ENCODE measurements around the gene MAPK11.

Gene MAPK11

GRCh38 chr22:50316114-50317065 is 46.2 kb upstream of the MAPK11 start:
- POLR2A ChIA-PET = interaction anchor here (1.0 to 1.1 kb wide), 2 partner anchors 9 to 10 kb away, joined by 3 to 4 read pairs; partner anchors contain the start of genes DENND6B and PLXNB2
- no peak for DNase-seq (ENCODE audit: extremely low spot score)
- CTCF ChIA-PET = no interaction called here
- TF ChIP-seq SUZ12 (IDR thresholded peaks at IDR 0.05) (no peak), BHLHE40 (IDR thresholded peaks at IDR 0.05; ENCODE audit: borderline replicate concordance) (no peak), ZNF384 (IDR thresholded peaks at IDR 0.05) (no peak), LEF1 (IDR thresholded peaks at IDR 0.05; ENCODE audit: borderline replicate concordance) (no peak), SP1 (IDR thresholded peaks at IDR 0.05) (no peak), CTBP1 (IDR thresholded peaks at IDR 0.05; ENCODE audit: borderline replicate concordance) (no peak), L3MBTL2 (conservative IDR thresholded peaks at IDR 0.05) (no peak), FOXK2 (IDR thresholded peaks at IDR 0.05) (no peak)

DNA sequence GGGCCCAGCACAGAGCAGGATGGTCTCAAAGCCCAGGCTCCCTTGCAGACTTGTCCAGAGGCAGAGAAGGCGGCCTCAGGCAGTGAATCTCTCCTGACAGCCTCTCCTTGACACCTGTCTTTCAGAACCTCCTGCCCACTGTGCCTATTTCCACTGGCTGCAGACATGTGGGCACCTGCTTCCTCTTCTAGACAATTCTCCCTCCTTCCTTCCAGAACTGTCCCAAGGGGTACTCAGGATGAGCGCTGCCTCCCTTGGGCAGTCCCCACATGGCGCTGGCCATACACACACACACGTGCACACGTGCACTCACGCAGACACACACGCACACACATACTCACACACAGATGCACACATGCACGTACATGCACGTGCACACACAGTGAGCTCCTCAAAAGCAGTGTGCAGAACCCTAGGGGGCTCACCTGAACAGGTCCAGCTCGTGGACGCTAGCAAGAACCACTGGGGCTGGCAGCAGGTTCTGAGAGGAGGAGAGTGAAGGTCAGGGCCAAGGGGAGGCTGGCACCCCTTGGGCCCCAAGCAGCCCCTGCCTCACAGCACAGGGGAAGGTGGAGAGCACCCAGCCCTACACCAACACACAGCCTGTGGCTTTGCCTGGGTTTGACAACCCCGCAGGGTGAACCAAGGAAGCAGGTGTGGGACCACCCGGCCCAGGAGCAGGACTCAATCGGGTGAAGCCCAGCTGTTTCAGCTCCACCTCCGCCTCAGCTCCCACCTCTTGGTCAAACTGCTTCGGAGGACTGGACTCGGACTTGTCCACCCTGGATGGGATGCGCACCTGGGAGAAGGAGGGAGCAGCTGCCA is 45.3 kb upstream of the MAPK11 start:
- POLR2A ChIA-PET = interaction anchor here (0.9 to 1.2 kb wide), 2 partner anchors 9 to 77 kb away, joined by 3 to 5 read pairs; no protein-coding TSS in a partner anchor
- DNase-seq (ENCODE audit: extremely low spot score) = no peak
- TF ChIP-seq, protein P1, sequence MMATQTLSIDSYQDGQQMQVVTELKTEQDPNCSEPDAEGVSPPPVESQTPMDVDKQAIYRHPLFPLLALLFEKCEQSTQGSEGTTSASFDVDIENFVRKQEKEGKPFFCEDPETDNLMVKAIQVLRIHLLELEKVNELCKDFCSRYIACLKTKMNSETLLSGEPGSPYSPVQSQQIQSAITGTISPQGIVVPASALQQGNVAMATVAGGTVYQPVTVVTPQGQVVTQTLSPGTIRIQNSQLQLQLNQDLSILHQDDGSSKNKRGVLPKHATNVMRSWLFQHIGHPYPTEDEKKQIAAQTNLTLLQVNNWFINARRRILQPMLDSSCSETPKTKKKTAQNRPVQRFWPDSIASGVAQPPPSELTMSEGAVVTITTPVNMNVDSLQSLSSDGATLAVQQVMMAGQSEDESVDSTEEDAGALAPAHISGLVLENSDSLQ (IDR thresholded peaks at IDR 0.05) = no peak
- CTCF ChIA-PET = no interaction called here

DNA sequence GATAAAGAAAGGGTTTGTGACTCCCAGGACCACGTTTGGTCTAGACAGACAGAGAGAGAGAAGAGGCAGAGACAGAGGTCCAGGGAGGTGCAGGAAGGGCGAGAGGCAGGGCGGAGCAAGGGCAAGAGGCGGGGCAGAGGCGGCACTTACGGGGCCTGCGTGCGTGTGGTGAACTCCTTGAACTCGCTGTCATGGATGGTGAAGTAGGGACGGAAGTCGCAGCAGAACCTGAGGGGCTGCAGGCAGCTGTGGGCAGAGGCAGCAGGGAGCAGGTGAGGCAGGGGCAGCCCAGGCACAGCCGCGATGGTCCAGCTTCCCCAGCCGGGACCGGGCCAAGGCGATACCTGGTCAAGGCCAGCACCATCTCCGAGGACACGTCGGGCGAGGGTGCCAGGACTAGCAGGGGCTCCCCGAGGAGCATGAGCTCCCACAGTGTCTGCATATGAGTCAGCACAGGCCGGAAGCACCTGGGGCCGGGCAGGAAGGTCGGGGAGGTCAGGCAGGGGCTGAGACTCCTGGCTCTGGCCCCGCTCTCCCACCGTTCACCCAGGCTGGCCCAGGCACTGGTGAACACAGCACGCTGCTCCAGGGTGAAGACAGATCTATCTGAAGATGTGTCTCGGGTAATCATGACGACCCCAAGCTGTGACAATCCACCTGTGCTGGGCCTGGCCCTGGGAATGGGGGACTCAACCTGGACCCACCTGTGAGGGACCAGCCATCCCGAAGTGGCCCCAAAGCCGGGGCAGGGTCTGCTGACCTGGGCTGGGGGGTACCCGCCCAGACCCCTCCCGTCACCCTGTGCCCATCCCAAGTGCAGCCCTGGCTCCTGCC is 44.5 kb upstream of the MAPK11 start:
- POLR2A ChIA-PET = interaction anchor here (0.9 to 1.2 kb wide), 3 partner anchors 10 to 77 kb away, joined by 3 to 5 read pairs (median 3); no protein-coding TSS in a partner anchor
- DNase-seq (ENCODE audit: extremely low spot score) = no peak
- CTCF ChIA-PET = no interaction called here
- TF ChIP-seq SP1 (IDR thresholded peaks at IDR 0.05) (no peak), SUZ12 (IDR thresholded peaks at IDR 0.05) (no peak)

- TF ChIP-seq TARDBP (IDR thresholded peaks at IDR 0.05) (no peak), ZNF384 (IDR thresholded peaks at IDR 0.05) (no peak), SP1 (IDR thresholded peaks at IDR 0.05) (no peak), FOXK2 (IDR thresholded peaks at IDR 0.05) (no peak), FOXA1 (IDR thresholded peaks at IDR 0.05) (no peak)
- TF ChIP-seq, protein P1 (IDR thresholded peaks at IDR 0.05) = no peak
- POLR2A ChIA-PET = interaction anchor here (1.1 to 1.2 kb wide), 2 partner anchors 11 to 12 kb away, joined by 3 to 5 read pairs; no protein-coding TSS in a partner anchor
- CTCF ChIA-PET = no interaction called here
- no peak for DNase-seq (ENCODE audit: extremely low spot score)
These were observed 43.9 kb upstream of the MAPK11 start for GRCh38 chr22:50314081-50314454.

- no peak for DNase-seq (ENCODE audit: extremely low spot score)
- ChIA-PET POLR2A (interaction anchor here (1.1 kb wide), 1 partner anchor 11 kb away, joined by 3 read pairs; no protein-coding TSS in a partner anchor), CTCF (no interaction called here)
- TF ChIP-seq BHLHE40 (IDR thresholded peaks at IDR 0.05; ENCODE audit: borderline replicate concordance) (no peak), FOXM1 (IDR thresholded peaks at IDR 0.05; ENCODE audit: borderline replicate concordance) (no peak), HDGF (IDR thresholded peaks at IDR 0.05; ENCODE audit: borderline replicate concordance) (no peak), ELF4 (IDR thresholded peaks at IDR 0.05) (no peak), TARDBP (IDR thresholded peaks at IDR 0.05) (no peak)
These were observed 43.4 kb upstream of the MAPK11 start for GRCh38 chr22:50313600-50313999.

DNA sequence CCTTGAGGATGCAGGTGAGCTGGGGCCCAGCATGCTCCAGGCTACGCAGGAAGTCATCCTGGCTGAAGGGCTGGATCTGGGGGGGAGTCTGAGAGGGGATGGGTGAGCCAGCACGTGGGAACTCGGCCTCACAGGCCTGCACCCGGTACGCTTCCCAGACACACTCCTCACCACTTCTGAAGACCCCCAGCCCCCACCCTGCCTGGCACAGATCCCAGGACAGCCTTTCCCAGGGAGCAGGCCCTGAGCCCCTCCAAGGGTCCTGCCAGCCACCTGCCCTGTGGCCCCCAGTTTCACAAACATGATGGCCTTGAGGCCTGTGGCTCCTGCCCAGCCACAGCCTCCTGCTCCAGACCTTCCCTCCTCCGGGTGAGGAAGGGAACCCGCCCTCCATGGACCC is 42.8 kb upstream of the MAPK11 start:
- TF ChIP-seq FOXM1 (IDR thresholded peaks at IDR 0.05; ENCODE audit: borderline replicate concordance) = no peak
- TF ChIP-seq FOXK2 (IDR thresholded peaks at IDR 0.05) = no peak
- no peak for TF ChIP-seq ELF4 (IDR thresholded peaks at IDR 0.05)
- TF ChIP-seq ZNF384 (IDR thresholded peaks at IDR 0.05) = no peak
- no peak for TF ChIP-seq HDGF (IDR thresholded peaks at IDR 0.05; ENCODE audit: borderline replicate concordance)
- TF ChIP-seq LEF1 (IDR thresholded peaks at IDR 0.05; ENCODE audit: borderline replicate concordance) = no peak
- TF ChIP-seq NFRKB (IDR thresholded peaks at IDR 0.05) = no peak
- no peak for TF ChIP-seq TARDBP (IDR thresholded peaks at IDR 0.05)
- TF ChIP-seq, protein P1 (IDR thresholded peaks at IDR 0.05) = no peak
- no peak for TF ChIP-seq BHLHE40 (IDR thresholded peaks at IDR 0.05; ENCODE audit: borderline replicate concordance)
- no peak for TF ChIP-seq SP1 (IDR thresholded peaks at IDR 0.05)
- no peak for TF ChIP-seq FOXA1 (IDR thresholded peaks at IDR 0.05)
- TF ChIP-seq CTBP1 (IDR thresholded peaks at IDR 0.05; ENCODE audit: borderline replicate concordance) = no peak
- no peak for DNase-seq (ENCODE audit: extremely low spot score)
- POLR2A ChIA-PET = no interaction called here
- CTCF ChIA-PET = no interaction called here

Measured in HEK293T (cell line).